ENCODE measurements around the gene DFFB.
A peak's percentile ranks its signal among the peaks of the same experiment; 100 is the strongest.

Gene DFFB

DNA sequence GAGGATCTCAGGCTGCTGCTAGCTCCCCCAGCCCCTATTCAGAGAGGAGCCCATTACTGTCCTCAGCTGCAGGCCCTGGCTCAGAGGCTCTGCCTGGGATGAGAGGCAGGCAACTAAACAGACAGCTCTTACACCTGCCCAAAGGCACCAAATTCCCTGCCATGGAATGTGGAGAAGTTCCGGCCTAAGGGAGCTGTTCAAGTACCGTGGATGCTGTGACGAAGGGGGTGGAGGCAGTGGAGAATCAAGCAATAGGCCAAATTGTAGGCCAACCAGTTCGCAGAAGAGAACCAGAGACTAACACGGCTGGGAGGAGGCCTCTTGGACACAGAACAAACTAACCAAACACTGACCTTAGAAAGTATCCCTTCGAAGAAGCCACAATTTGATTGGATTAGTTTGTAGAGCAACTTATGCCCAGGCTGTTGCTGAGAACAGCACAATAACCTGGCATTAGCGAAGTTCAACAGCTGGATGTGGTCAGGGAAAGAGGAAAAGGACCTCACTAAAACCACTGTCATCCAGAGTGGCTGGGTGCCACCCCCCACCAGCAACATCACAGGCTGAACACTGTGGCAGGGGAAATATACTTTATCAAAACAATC lies 39.2 kb downstream of the DFFB start:
- DNase-seq (ENCODE audit: low spot score): no peak

GRCh38 chr1:3898475-3898735 lies 41.1 kb downstream of the DFFB start:
- no peak for DNase-seq (ENCODE audit: low spot score)

DNA sequence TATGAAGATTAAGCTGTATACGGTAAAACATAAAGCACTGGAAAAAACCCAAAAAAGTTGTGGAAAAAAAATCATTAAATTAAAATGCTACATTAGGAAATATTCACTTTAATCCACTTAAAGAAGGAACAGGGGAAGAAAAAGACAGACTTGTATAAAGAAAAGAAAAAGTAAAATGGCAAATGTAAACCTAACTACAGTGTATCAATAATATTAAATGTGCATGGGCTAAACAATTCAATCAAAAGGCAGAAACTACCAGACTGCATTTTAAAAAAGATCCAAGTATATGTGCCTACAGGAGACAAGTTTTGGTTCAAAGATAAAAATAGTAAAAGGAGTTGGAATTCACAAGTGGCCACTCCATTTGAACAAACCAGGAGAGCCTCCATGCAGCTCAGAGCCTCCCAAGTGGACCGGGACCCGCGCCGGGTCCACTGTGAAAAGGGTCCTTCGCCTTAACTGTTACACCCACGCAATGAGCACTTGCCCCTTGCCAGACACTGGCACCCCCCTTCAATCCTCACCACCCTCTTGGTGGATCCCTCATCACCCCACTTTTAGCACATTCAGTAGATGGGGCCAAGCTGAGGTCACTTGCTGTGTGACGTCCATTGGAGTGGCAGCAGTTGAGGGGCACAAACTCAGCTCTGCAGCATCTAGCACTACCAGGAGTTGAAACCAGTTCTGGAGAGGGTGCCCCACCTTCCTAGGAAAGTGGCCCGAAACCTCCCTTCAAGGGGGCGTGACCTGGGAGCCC lies 41.9 kb downstream of the DFFB start:
- no peak for DNase-seq (ENCODE audit: low spot score)

GRCh38 chr1:3899754-3900149 lies 42.5 kb downstream of the DFFB start:
- peak; percentile 69 for DNase-seq (ENCODE audit: low spot score)

- DNase-seq (ENCODE audit: low spot score): peak; percentile 96
These were observed 43.1 kb downstream of the DFFB start, which contains the start of gene C1orf174 for GRCh38 chr1:3900150-3900968. Gene C1orf174, minus strand, starts transcription at chr1:3900272. Its CDS starts 86 bp downstream, at chr1:3900186.

GRCh38 chr1:3900969-3901529 lies 43.8 kb downstream of the DFFB start:
- peak; percentile 98 for DNase-seq (ENCODE audit: low spot score)

DNA sequence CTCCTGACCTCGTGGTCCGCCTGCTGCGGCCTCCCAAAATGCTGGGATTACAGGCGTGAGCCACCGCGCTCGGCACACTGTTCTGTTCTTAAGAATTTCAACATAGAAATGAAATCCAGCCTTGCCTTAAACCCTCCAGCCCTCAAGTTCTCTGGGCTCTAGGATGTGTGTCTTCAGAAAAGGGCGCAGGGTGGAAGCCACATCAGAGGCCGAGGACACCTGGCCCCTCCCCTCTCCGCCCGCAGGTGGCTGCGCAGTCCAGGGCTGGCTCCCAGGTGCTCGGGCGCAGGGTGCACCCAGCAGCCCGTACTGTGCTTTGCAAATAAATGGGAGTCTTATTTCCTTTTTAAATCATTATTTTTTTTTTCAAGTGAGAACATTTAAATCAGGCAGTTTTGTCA lies 44.8 kb downstream of the DFFB start:
- no peak for DNase-seq (ENCODE audit: low spot score)

DNA sequence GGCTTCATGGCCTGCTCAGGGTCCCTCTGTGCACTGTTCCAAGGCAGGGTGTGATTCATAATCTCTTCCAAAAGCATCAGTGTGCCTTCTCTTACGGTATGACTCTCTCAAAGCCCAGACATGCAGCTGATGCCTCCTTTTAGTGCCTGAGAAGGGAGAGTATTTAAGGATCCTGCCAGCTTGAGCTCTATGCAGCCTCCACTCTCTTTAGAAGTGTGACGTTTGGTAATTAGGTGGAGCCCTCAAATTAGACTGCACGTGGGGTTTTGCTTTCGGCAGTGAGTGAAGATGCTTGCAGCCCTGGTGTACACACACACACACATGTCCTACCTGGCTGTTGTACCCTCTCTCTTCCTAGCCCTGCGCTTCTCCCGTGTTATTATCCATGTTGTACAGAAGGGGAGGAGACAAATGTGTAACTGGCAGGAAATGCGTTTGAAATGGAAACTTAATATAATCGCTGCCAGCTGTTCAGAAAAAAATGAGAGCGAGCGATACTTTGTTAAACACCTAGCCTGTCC lies 45.4 kb downstream of the DFFB start:
- no peak for DNase-seq (ENCODE audit: low spot score)

- DNase-seq (ENCODE audit: low spot score): no peak
These were observed 46.1 kb downstream of the DFFB start for GRCh38 chr1:3903141-3904005.

DNA sequence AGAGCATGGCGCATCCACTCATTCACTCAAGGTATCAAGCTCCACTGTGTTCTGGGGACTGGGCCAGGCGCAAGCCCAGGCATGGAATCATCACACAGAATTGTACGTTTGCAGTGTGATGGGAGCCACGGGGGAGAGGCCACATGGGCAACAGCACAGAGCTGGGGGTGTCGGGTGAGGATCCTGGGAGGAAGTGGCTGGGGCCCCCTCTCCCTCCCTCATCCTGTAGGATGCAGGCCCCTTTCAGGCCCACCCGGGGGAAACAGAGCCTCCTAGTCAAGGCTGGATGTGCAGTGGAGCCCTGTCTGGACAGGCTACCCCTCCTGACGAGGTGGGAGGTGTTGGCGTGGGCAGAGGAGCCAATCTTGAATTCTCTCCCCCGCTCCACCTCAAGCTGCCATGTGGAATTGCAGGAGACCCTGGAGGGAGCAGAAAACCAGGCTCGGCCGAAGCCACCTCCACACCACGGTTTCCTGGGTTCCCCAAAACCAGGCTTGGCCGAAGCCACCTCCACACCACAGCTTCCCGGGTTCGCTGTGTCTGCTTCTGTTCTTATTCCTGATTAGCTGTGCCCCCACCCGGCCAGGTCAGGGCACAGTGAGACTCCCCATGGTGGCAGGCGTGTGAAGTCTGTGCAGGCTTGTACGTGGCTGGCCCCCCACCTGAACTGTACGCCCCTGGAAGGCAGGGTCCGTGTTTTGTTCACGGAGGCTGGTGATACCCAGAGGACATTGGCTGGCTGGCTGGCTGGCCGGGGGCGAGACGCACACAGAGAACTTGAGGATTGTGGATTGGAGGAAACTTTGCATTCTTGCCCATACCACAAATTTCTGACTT lies 46.9 kb downstream of the DFFB start:
- DNase-seq (ENCODE audit: low spot score): no peak

DNA sequence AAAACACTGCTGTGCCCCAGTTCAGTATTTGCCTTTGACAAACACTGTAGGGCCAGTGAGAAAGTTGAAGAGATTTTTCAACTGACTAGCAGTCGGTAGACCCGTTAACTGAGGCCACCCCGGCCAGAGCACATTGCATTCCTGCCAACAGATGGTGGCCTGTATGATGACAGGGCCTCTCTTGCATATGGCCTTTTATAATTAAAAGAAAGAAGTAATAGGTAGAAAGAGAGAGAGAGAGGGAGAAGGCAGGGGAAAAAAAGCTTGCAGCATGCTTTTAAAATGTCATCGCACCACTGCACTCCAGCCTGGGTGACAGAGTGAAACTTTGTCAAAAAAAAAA lies 47.5 kb downstream of the DFFB start:
- no peak for DNase-seq (ENCODE audit: low spot score)

DNA sequence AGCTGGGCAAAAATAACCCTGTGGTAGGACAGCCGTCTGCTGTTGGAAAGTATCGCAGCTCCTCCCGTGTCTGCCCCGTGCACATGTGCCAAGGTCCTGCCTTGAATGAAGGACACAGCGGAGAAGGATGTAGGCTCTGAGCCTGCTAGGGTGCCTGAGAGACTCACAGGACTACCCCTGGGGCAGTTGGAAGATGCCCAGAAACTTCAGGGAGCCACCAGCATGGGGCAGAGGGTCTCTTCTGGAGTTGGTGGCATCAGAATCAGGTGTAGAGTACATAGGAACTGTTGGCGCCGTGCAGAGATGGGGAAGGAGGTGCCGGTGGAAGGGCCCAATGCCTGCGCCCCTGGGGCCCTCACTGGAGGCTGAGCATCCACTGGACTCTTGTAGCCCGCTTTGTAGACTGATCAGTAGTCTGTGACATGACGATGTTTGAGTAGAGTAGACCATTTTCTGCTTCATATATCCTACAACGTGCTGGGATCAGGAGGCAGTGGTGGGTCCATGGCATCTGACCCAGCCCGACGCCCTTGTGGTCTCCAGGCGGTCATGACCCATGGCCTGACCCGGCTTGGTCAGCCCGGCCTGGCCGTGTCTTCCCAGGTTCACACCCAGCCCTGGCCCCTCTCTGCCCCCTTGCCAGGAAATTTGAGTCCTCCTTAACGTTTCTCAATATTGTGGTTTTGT lies 48.1 kb downstream of the DFFB start:
- no peak for DNase-seq (ENCODE audit: low spot score)

DNA sequence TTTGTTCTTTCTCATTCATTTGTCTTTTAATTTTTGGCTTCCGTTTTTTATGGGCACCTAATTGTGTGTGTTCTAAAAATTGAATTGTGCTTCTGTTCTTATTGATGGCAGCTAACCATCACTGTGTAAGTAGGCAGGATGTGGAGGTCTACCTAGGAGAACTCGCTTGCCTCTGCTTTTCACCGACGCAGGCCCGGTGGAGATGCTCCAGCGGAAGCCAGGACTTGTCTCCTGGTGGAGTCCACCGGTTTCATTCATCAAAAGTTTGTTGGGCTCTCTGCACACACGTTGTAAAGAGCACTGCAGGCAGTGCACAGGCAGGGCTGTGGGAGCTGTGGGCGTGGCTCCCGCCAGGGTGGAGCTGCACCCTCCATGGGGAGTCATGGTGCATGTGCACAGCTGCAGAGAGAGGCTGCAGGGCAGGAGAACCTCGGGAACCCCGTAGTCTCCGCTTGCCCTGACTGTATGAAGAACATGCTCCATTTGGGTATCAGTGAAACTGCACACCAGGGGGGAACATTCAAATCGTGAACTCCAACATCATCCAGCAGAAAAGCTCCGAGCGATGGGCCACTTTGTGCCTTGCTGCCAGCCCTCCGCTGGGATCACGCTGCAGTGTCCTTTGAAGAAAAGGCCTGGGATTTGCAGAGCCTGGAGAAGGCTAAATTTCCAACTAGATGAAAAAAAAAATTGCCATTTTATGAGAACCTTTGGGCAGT lies 48.8 kb downstream of the DFFB start:
- DNase-seq (ENCODE audit: low spot score): no peak

DNA sequence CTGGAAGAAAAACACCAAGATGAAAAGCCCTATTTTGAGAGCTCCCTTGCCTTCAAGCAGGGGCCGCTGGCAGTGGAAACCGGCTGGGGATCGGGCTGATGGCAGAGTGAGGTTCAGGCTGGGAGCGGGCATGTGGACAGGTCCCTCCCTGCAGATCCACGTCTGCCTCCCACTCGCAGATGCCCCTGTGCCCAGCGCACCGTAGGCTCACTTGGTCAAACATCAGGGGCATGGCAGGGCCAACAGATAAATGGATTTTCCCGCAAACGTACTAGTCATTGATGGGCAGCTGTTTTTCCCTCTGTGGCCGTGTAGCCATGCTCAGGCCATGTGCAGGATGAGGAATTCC lies 49.4 kb downstream of the DFFB start:
- DNase-seq (ENCODE audit: low spot score): no peak

GRCh38 chr1:3907031-3907534 lies 49.8 kb downstream of the DFFB start:
- DNase-seq (ENCODE audit: low spot score): peak; percentile 19

DNA sequence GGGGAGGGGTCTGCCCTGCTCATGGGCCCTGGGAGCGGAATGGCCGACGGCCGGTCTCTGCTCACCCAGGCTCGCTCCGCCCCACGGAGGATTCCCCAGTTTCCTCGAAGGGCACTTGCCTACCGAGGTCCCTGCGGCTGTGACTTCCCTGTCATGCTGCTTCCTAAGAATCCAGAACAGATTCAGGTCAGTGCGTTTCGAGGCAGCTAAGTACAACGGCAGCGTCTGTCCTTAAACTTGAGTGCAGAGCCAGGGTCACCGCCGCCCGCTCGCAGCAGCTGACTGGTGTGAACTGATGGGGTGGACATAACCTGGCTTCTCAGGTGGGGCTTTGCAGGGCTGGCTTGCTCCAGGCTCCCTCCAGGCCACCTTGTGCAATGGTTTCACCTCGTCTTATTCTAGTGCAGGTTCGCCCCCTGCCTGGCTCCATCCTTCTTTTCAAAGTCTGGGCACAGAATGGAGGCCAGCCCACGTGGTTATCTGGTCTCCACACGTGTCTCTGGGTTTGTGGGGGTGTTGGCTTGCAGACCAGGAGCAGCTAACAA lies 50.4 kb downstream of the DFFB start:
- no peak for DNase-seq (ENCODE audit: low spot score)

- DNase-seq (ENCODE audit: low spot score): no peak
These were observed 51.7 kb downstream of the DFFB start for GRCh38 chr1:3908886-3909517.

- no peak for DNase-seq (ENCODE audit: low spot score)
These were observed 52.3 kb downstream of the DFFB start for GRCh38 chr1:3909615-3910014.

Data from hematopoietic multipotent progenitor cell treated with erythropoietin and hydrocortisone succinate and interleukin-3 and kit ligand, for 17 days (in vitro differentiated cells).